IPS-15b (cell line): ENCODE measurements around the gene COL2A1.

Experiments
- H3K27me3 ChIP-seq: one replicate; pipeline ENCODE4 v1.6.1; 2013; ENCODE audit warnings: low read length; ENCODE audit not compliant: control insufficient read depth, insufficient read depth
- H3K36me3 ChIP-seq: one replicate; pipeline ENCODE4 v1.6.1; 2013; ENCODE audit warnings: low read length; ENCODE audit not compliant: control insufficient read depth, insufficient read depth
- H3K4me1 ChIP-seq: one replicate; pipeline ENCODE4 v1.6.1; 2013; ENCODE audit warnings: mild to moderate bottlenecking, low read length; ENCODE audit not compliant: control insufficient read depth, insufficient read depth
- H3K4me3 ChIP-seq: one replicate; pipeline ENCODE4 v1.5.1; 2013; ENCODE audit warnings: low read depth, low read length
- H3K9ac ChIP-seq: one replicate; pipeline ENCODE4 v1.6.1; 2013; ENCODE audit warnings: low read depth, mild to moderate bottlenecking, low read length
- H3K9me3 ChIP-seq: one replicate; pipeline ENCODE4 v1.6.1; 2013; ENCODE audit warnings: mild to moderate bottlenecking, low read length; ENCODE audit not compliant: control insufficient read depth, insufficient read depth

Gene COL2A1

DNA sequence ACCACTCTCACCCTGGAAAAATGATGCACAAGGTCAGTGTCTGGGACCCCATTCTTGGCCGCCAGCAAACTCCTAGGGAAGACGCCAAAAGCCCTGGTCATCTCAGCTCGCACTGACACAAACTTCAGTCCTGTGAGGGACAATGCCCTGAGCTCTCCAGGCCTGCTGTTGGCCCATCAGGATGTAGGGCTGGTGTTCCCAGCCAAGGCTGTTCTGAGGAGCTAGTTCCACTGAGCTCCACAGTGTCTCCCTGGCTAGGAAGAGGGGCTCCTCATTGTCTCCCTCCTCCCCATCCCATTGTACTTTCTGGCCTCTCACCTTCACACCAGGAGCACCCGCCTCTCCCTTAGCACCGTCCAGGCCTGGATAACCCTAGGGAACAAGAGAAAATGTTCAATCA, 10.8 kb downstream of the COL2A1 start:
- H3K4me3 ChIP-seq = no peak overlapping the region
- H3K9ac ChIP-seq = no peak overlapping the region
- H3K4me1 ChIP-seq = no peaks in the 10 kb centered on the region
- H3K36me3 ChIP-seq = no peaks in the 10 kb centered on the region
- H3K27me3 ChIP-seq = peaks cover 92% of the 10 kb centered on the region
- H3K9me3 ChIP-seq = no peaks in the 10 kb centered on the region

DNA sequence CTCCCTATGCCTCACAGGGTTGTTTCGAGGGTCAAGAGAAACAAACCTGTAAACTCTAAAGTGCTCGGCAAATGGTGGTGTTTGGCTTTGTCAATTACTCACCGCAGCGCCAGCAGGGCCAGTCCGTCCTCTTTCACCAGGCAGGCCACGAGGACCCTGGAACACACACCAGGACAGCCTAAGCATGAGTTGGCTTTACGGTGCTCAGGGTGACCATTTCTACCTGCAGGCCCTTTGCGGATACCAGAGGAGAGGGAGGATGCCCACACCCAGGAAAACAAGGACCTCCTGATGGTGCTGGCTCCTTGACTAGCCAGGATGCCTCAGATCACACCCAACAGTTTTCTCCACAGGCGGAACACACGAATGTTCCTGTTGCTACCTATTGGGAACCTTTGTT, 11.5 kb downstream of the COL2A1 start:
- no peaks in the 10 kb centered on the region for H3K36me3 ChIP-seq
- H3K9ac ChIP-seq = no peak overlapping the region
- no peaks in the 10 kb centered on the region for H3K9me3 ChIP-seq
- H3K27me3 ChIP-seq = peaks cover 89% of the 10 kb centered on the region
- H3K4me3 ChIP-seq = no peak overlapping the region
- H3K4me1 ChIP-seq = no peaks in the 10 kb centered on the region

DNA sequence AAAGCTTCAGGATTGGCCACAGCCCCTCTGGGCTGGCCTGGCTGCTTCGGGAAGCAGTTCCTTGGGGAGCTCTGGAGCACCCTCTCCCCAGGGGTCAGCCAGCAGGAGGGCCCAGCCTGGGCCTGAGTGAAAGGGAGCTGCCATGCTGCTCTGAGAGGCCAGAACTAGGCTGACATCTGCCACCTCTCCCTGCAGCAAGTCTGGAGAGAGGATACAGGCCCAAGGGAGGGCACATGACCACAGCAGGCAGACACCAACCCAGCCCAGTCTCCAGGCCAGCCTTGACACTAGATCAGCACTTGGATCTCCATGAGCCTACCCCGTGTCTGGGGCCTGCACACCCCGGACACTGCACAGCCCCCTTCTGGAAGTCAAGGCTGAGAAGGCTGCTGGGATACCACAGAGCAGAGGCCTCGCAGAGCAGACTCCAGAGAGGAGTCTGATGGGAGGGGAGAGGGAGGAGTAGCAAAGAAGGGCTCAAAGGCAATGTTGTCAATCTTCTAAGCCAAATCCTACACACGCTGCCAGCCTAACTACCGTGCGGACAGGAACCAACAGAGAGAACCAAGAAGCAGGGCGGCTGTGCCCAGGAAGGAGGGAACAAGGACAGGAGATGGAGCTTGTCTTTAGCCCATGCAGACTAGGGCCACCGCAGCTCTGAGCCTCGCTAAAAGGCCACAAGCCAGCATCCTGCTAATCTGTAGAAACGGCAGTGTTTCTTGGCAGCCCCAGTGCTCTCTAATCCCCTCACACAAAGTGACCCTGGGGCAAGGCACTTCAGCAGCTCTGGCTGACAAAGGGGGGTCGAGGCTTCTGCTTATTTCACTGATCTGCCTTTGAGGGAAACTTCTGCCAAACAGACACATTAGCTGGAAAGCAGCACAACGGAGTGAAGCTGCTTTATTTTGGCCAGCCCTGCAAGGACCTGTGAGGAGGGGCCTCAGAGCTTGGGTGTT, 12.9 kb downstream of the COL2A1 start:
- Histone ChIP-seq H3K36me3 (no peaks in the 10 kb centered on the region), H3K4me1 (no peaks in the 10 kb centered on the region), H3K9me3 (no peaks in the 10 kb centered on the region), H3K9ac (no peak overlapping the region), H3K27me3 (peaks cover 80% of the 10 kb centered on the region), H3K4me3 (no peak overlapping the region)

DNA sequence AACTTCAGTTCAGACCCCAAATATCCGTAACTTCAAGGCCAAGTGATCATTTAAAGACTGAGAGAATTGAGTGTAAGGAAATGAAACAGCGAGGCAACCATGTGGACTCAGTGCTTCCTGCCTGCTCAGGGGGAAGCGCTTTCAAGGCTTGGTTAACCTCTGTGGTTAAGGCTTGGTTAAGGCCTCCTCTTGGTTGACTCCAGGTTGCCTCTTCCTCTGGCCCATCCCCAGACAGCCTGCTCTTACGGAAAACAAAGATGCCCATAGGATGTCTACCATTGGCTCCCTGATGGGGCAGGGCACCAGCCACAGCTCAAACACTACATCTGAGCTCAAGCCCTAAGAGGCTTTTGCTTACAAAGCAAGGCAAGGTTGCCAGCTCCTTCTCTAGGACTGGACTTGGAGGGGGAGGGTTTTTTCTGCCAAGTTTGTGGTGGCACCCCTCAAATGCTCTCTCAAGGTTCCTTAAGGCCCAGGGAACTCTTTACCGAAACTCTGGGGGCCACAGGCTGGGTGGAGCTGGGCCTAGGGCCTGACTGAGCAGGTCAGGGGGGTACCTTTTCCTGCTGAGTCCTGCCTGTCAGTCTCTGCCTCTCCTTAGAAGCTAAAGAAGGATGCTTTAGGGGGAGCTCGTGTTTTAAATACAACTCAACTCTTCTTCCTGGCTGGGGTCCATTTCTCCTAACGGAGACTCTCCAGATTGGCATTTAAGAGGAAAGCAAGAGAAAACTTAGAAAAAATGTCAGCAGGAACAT, 13.7 kb downstream of the COL2A1 start:
- Histone ChIP-seq H3K27me3 (peaks cover 76% of the 10 kb centered on the region), H3K9me3 (no peaks in the 10 kb centered on the region), H3K4me3 (no peak overlapping the region), H3K36me3 (no peaks in the 10 kb centered on the region), H3K4me1 (no peaks in the 10 kb centered on the region), H3K9ac (no peak overlapping the region)

DNA sequence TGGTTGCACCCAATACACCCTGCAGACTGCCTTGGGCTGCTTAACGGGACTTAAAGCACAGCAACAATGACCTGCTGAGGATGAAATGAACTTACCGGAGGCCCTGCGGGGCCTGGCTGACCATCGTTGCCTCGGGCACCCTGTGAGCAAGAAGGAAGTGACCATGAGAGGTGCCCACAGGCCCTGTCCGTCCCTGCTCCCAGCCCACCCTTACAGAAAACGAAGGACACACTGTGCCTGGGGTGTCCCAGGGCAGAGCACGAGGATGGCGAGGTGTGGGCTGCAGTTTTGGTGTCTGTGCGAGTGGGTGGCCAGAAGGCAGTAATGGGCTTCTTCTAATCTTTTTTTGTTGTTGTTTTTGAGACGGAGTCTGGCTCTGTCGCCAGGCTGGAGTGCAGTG, 14.6 kb downstream of the COL2A1 start:
- H3K36me3 ChIP-seq = no peaks in the 10 kb centered on the region
- H3K4me1 ChIP-seq = no peaks in the 10 kb centered on the region
- H3K9me3 ChIP-seq = no peaks in the 10 kb centered on the region
- peaks cover 68% of the 10 kb centered on the region for H3K27me3 ChIP-seq
- no peak overlapping the region for H3K4me3 ChIP-seq
- no peak overlapping the region for H3K9ac ChIP-seq

DNA sequence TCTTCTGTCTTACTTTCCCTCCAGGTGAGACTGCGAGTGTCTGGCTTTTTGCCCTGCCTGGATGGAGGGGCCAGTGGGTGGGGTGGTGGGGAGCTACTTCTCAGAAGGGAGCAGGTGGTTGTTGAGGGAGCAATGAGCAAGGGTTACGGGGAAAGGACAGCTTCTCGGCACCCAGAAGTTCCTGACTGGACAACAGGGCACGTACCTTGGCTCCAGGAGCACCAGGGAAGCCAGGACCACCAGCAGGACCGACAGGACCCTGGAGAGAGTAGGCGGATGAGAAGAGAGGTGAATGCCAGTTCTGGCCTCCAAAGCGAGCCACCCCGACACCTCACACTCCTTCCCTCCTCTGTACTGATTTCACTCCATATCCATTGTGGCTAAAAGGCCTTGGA, 15.3 kb downstream of the COL2A1 start:
- H3K9me3 ChIP-seq = no peaks in the 10 kb centered on the region
- H3K36me3 ChIP-seq = no peaks in the 10 kb centered on the region
- H3K27me3 ChIP-seq = peaks cover 63% of the 10 kb centered on the region
- H3K4me1 ChIP-seq = no peaks in the 10 kb centered on the region
- no peak overlapping the region for H3K9ac ChIP-seq
- no peak overlapping the region for H3K4me3 ChIP-seq

DNA sequence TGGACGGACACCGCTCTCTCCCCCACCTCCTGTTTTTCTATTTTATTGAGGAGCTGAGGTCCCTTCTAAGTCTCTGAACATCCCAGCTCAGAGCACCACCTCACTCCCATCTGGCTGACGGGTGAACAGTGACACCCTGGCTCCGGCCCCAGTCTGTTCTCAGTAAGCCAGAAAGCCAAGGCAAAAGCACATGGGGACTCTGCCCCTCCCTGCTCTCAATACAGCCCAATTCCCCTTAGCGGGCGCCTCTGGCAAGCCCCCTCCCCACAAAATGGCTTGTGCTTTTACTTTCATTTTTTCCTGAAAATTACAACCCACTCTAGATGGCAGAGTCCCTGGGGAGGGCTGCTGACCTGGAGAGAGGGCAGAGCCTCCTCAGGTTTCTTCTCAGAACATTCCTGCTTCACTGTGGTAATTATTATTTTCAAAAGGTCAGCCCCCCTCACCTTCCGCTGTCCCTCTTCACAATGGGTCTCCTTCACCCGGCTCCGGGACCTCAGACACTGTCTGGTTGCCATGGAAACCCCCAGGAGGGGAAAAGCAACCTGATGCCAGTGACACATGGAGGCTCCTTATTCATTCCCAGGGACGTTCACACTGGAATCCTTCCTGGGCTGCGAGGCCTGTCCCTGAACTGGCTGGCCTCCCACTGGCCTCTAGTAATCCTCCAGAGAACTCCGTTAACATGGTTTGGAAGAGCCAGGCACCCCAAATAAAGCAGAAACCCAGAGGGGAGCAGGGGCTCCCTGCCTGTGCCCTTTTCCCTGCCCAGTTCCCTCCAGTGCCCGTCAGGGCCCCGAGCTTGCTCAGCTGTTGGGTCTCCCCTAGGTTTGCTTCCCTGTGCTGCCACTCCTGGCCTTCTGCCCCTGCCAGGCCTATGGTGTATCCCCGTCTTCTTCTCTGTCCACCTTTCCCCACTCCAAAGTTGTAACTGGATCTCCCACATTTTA, 15.9 kb downstream of the COL2A1 start:
- H3K4me1 ChIP-seq = no peaks in the 10 kb centered on the region
- no peaks in the 10 kb centered on the region for H3K9me3 ChIP-seq
- H3K27me3 ChIP-seq = peaks cover 57% of the 10 kb centered on the region
- H3K9ac ChIP-seq = no peak overlapping the region
- H3K4me3 ChIP-seq = no peak overlapping the region
- H3K36me3 ChIP-seq = no peaks in the 10 kb centered on the region

DNA sequence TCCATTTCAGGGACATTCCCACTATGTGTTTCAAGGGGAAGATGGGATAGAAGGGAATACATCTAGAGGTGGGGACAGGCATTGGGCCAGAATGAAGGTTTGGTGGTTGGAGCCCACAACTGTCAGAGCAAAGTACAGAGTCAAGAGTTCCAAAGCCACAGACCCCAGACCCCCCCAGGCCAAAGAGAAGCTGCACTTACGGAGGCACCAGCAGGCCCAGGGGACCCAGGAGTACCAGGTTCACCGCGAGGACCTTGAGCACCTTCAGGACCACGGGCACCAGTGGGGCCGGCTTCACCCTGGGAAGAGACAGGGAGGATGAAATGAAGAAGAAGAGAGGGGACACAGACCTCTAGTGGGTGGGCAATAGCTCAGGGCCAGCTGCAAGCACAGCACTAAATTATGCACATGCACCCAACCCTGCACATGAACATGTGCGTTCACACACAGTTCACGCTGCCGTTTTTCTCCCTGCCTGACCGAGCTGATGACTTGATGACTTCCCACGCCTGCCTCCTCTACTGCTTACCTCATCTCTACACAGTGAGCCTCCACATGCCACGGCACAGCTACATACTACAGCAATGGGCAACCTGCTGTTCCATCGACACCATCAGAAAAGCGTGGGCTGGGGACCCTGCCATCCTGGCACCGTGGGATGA, 16.7 kb downstream of the COL2A1 start:
- Histone ChIP-seq H3K9ac (no peak overlapping the region), H3K4me3 (no peak overlapping the region), H3K36me3 (no peaks in the 10 kb centered on the region), H3K27me3 (peaks cover 52% of the 10 kb centered on the region), H3K4me1 (no peaks in the 10 kb centered on the region), H3K9me3 (no peaks in the 10 kb centered on the region)

DNA sequence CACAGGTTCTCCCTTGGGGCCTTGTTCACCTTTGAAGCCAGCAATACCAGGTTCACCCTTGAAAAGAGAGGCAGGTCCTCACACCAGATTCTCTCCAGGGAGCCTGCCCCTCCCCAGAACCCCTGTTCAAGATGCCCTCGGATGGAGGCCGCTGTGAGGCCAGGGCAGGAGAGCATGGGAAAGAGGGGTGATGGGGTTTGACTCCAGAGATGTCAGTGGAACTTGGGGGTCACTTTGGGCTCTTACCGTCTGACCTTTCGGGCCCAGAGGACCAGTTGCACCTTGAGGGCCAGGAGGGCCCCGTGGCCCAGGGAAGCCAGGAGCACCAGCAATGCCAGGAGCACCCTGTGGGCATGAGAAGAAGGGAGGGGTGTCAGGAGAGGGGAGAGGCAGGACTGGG, 17.4 kb downstream of the COL2A1 start:
- no peak overlapping the region for H3K4me3 ChIP-seq
- no peak overlapping the region for H3K9ac ChIP-seq
- no peaks in the 10 kb centered on the region for H3K36me3 ChIP-seq
- no peaks in the 10 kb centered on the region for H3K9me3 ChIP-seq
- H3K27me3 ChIP-seq = peaks cover 49% of the 10 kb centered on the region
- H3K4me1 ChIP-seq = no peaks in the 10 kb centered on the region

DNA sequence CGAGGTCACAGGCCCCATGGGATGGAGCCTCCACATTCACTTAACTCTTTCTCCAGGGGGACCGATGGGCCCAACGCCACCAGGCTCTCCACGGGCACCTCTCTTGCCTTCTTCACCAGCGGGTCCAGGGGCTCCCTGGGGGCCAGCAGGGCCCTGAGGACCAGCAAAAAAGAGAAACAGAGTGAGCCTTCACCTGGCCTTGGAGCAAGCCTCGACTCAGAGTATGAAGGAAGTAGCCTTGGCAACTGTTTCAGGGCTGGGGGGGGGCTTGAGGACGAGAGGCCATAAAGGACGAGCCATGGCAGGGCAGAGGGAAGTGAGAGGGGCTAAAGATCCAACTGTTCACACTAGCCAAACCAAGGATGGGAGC, 18.0 kb downstream of the COL2A1 start:
- no peak overlapping the region for H3K4me3 ChIP-seq
- H3K36me3 ChIP-seq = no peaks in the 10 kb centered on the region
- H3K4me1 ChIP-seq = no peaks in the 10 kb centered on the region
- no peak overlapping the region for H3K9ac ChIP-seq
- peaks cover 44% of the 10 kb centered on the region for H3K27me3 ChIP-seq
- no peaks in the 10 kb centered on the region for H3K9me3 ChIP-seq
